Astrocyte of the cerebellum (primary cell): ENCODE results near the gene TLDC2.

Source experiments
- DNase-seq: peaks from one replicate; pipeline ENCODE4 v3.0.0-alpha.2; 2011; ENCODE audit warnings: low read depth
- H3K4me3 ChIP-seq: 2 replicates; pipeline ENCODE4 v1.5.1; 2011; ENCODE audit warnings: mild to moderate bottlenecking, low read depth, low read length, moderate library complexity
- in situ Hi-C: cut with HindIII; loops from 2 replicates; pipeline ENCODE4 v1.10.0; 2017; ENCODE audit warnings: low sequenced_read_pairs
- TF ChIP-seq, protein P1 (sequence below): IDR thresholded peaks from 2 replicates; pipeline ENCODE4 v1.5.1; 2012; ENCODE audit warnings: low read length, low read depth, moderate library complexity, mild to moderate bottlenecking; ENCODE audit errors: missing control alignments

TLDC2 gene

DNA sequence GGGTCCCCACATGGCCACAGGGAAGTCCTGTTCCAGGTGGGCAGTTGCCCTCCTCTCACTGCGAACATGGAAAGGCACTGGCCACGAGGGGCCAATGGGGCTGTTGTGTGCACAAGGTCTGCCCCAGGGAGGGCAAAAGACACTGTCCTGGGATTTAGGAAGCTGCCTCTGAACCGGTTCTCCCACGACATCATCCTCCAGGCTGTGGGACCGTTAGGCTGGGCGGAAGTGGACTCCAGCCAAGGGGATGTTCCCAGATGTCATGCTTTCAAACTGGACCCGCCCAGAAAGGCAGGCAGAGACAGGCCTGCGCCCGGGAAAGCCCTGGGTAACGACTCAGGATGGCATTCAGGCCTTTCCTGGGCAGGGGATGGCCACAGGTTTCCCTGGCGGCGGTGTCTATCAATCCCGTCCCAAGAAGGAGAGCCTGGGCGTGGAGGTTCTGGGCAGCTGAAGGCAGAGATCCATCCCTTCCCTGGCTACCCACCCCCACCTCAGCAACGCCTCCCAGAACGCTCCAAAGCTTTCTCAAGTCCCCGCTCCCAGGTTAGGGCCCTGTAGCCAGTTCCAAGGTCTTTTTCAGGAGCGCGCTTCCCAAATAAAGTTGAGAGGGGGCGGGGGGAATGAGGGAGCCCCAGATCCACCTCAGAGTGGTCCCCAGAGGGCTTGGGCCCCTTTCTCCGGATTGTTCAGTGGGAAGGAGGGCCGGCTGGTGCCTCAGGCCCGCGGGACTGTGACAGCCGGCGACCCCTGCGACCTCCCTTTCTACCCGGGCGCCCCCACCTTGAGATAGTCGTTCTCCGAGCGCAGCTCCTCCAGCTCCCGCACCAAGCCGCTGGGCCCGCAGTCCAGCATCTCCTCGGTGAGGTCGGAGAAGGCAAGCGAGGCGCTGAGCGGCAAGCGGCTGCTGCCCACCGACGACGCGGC, 13.8 kb upstream of the TLDC2 start:
- in situ Hi-C loops, result loop anchor here (5.0 to 10.0 kb wide), 3 partner anchors 35 to 307 kb away; no protein-coding TSS in a partner anchor
- DNase-seq, result no peak
- H3K4me3 ChIP-seq, result peak overlapping the region; percentile 63
- TF ChIP-seq, protein P1, sequence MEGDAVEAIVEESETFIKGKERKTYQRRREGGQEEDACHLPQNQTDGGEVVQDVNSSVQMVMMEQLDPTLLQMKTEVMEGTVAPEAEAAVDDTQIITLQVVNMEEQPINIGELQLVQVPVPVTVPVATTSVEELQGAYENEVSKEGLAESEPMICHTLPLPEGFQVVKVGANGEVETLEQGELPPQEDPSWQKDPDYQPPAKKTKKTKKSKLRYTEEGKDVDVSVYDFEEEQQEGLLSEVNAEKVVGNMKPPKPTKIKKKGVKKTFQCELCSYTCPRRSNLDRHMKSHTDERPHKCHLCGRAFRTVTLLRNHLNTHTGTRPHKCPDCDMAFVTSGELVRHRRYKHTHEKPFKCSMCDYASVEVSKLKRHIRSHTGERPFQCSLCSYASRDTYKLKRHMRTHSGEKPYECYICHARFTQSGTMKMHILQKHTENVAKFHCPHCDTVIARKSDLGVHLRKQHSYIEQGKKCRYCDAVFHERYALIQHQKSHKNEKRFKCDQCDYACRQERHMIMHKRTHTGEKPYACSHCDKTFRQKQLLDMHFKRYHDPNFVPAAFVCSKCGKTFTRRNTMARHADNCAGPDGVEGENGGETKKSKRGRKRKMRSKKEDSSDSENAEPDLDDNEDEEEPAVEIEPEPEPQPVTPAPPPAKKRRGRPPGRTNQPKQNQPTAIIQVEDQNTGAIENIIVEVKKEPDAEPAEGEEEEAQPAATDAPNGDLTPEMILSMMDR, result no peak

DNA sequence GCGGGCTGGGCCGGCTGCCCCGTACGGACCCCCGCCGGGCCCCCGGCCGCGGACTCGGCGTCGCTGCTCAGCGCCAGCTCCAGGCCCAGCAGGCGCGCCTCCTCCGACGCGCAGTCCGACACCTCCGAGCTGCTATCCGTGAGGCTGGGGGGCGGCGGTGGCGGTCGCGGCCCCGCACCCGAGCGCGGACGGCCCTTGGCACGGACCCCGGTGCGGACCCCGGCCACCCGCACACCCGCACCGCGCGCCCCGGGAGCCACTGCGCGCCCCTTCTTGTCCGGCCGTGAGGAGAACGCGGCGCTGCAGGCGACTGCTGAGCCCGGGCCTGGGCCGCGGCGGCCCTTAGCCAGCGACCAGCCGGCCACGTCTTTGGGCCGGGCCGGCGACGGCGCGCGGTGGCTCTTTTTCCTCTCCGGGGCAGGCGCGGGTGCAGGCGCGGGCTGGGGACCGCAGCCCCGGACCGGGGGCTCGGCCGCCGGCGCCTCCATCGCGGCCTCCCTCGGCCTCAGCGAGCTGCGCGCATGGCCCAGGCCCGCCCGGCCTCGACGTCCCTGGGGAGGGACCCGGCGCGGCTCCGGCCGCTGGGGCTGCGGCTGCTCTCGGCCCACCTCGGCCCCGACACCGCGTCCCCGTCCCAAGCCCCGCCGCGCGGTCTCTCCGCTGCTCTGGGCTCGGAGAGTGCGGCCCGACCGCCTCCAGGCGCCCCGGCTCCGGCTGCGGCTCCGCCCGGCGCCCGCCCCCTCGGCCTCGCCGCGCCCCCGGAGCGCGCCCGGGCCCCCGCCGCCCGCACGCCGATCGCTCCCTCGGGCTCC, 12.9 kb upstream of the TLDC2 start:
- peak overlapping the region; percentile 63 for H3K4me3 ChIP-seq
- in situ Hi-C loops, result loop anchor here (5.0 to 10.0 kb wide), 3 partner anchors 34 to 308 kb away; no protein-coding TSS in a partner anchor
- DNase-seq, result no peak
- TF ChIP-seq, protein P1, result no peak

GRCh38 chr20:36865076-36865860, 10.7 kb upstream of the TLDC2 start:
- no peak overlapping the region for H3K4me3 ChIP-seq
- TF ChIP-seq, protein P1, result no peak
- in situ Hi-C loops, result loop anchor here (10.0 kb wide), 2 partner anchors 60 to 310 kb away; no protein-coding TSS in a partner anchor
- DNase-seq, result no peak

GRCh38 chr20:36865861-36866149, 10.1 kb upstream of the TLDC2 start:
- H3K4me3 ChIP-seq, result no peak overlapping the region
- TF ChIP-seq, protein P1, result no peak
- no peak for DNase-seq
- in situ Hi-C loops, result loop anchor here (10.0 kb wide), 2 partner anchors 61 to 311 kb away; no protein-coding TSS in a partner anchor

GRCh38 chr20:36866164-36866563, 9.8 kb upstream of the TLDC2 start:
- in situ Hi-C loops, result loop anchor here (10.0 kb wide), 2 partner anchors 61 to 311 kb away; no protein-coding TSS in a partner anchor
- TF ChIP-seq, protein P1, result no peak
- H3K4me3 ChIP-seq, result no peak overlapping the region
- DNase-seq, result no peak
